IMR-90 (cell line): Measurements from ENCODE around the gene ADAMTS9. TPM values are rescaled to one million over a fixed set of nuclear protein-coding genes. Genes with fewer than 3 reads are reported as not detected.

Experiments
- ATAC-seq: fragments of 200-7000 bp; cut with Tn5 transposase; 2 replicates; pipeline ENCODE4 v1.9.1; 2020; ENCODE audit warnings: low read depth, mild to moderate bottlenecking, moderate library complexity
- BruUV-seq: library from RNA; stranded (reverse); fragments of 400-500 nt; replicated peaks from 2 replicates; lab custom pipeline; 2021; lab: Mats Ljungman, UMichigan
- CTCF ChIA-PET: fragments of 300-600 bp; formaldehyde crosslinking; extraction: SDS; loops from one replicate; lab custom pipeline; 2021; ENCODE audit warnings: antibody characterized with exemption; lab: Yijun Ruan, JAX
- POLR2A ChIA-PET: fragments of 300-600 bp; sonication (Branson Sonifier 250); formaldehyde crosslinking; loops from one replicate; lab custom pipeline; 2022; ENCODE audit warnings: antibody characterized with exemption; ENCODE audit not compliant: unreplicated experiment; lab: Charles Lee
- DNase-seq: peaks from one replicate; pipeline ENCODE4 v3.0.0; 2013
- H2AFZ ChIP-seq: replicated peaks from 2 replicates; pipeline ENCODE3; 2013; ENCODE audit warnings: low read length, mild to moderate bottlenecking; ENCODE audit not compliant: poor library complexity
- H2AK5ac ChIP-seq: 2 replicates; pipeline ENCODE4 v1.6.1; 2013; ENCODE audit warnings: low read depth, low read length, inconsistent platforms
- H2AK9ac ChIP-seq: replicated peaks from 2 replicates; pipeline ENCODE3; 2013; ENCODE audit warnings: mild to moderate bottlenecking, low read depth, low read length, moderate library complexity; ENCODE audit not compliant: poor library complexity
- H2BK120ac ChIP-seq: 2 replicates; pipeline ENCODE4 v1.6.1; 2013; ENCODE audit warnings: low read depth, low read length, inconsistent platforms
- H2BK15ac ChIP-seq: 3 replicates; pipeline ENCODE4 v1.6.1; 2013; ENCODE audit warnings: low read depth, low read length, inconsistent platforms
- H2BK20ac ChIP-seq: 2 replicates; pipeline ENCODE4 v1.6.1; 2013; ENCODE audit warnings: low read depth, mild to moderate bottlenecking, inconsistent platforms, low read length, moderate library complexity
- H2BK5ac ChIP-seq: 2 replicates; pipeline ENCODE4 v1.6.1; 2013; ENCODE audit warnings: mild to moderate bottlenecking, low read depth, low read length, inconsistent platforms; ENCODE audit not compliant: poor library complexity, severe bottlenecking
- H3K14ac ChIP-seq: replicated peaks from 2 replicates; pipeline ENCODE4 v1.6.1; 2013; ENCODE audit warnings: low read depth, low read length, inconsistent platforms
- H3K18ac ChIP-seq: 2 replicates; pipeline ENCODE4 v1.6.1; 2013; ENCODE audit warnings: low read depth, low read length, control low read depth
- H3K23ac ChIP-seq: 2 replicates; pipeline ENCODE4 v1.6.1; 2013; ENCODE audit warnings: low read depth, low read length, inconsistent platforms
- H3K27ac ChIP-seq: 2 replicates; pipeline ENCODE4 v1.5.1; 2013; ENCODE audit warnings: mild to moderate bottlenecking, control low read depth, low read length; ENCODE audit not compliant: insufficient read depth
- H3K27me3 ChIP-seq: 2 replicates; pipeline ENCODE4 v1.6.1; 2013; ENCODE audit warnings: low read length; ENCODE audit not compliant: control insufficient read depth, insufficient read depth
- H3K36me3 ChIP-seq: 2 replicates; pipeline ENCODE4 v1.6.1; 2013; ENCODE audit warnings: low read length, mixed read lengths; ENCODE audit not compliant: control insufficient read depth, insufficient read depth
- H3K4ac ChIP-seq: 2 replicates; pipeline ENCODE4 v1.6.1; 2013; ENCODE audit warnings: low read depth, low read length, inconsistent platforms
- H3K4me1 ChIP-seq: 2 replicates; pipeline ENCODE4 v1.6.1; 2013; ENCODE audit warnings: low read length, mixed read lengths; ENCODE audit not compliant: control insufficient read depth, insufficient read depth
- H3K4me2 ChIP-seq: 2 replicates; pipeline ENCODE4 v1.6.1; 2013; ENCODE audit warnings: low read depth, mild to moderate bottlenecking, control low read depth, low read length, moderate library complexity
- H3K4me3 ChIP-seq: 2 replicates; pipeline ENCODE4 v1.5.1; 2013; ENCODE audit warnings: low read depth, mild to moderate bottlenecking, control low read depth, low read length, moderate library complexity; ENCODE audit not compliant: insufficient read depth
- H3K56ac ChIP-seq: 2 replicates; pipeline ENCODE4 v1.6.1; 2013; ENCODE audit warnings: low read length, inconsistent platforms; ENCODE audit not compliant: insufficient read depth; ENCODE audit errors: extremely low read depth
- H3K79me1 ChIP-seq, 2 experiments: 2 replicates each; pipeline ENCODE4 v1.6.1; 2013; ENCODE audit warnings: low read length in 2 of 2, inconsistent platforms in 1 of 2, low read depth in 1 of 2
- H3K9ac ChIP-seq: 2 replicates; pipeline ENCODE4 v1.6.1; 2013; ENCODE audit warnings: low read depth, low read length, control low read depth
- H3K9me1 ChIP-seq: 2 replicates; pipeline ENCODE4 v1.6.1; 2013; ENCODE audit warnings: low read length, inconsistent platforms; ENCODE audit not compliant: insufficient read depth
- H3K9me3 ChIP-seq: 2 replicates; pipeline ENCODE4 v1.6.1; 2013; ENCODE audit warnings: low read length; ENCODE audit not compliant: control insufficient read depth, insufficient read depth
- H4K20me1 ChIP-seq: 2 replicates; pipeline ENCODE4 v1.6.1; 2013; ENCODE audit warnings: low read length, inconsistent platforms; ENCODE audit not compliant: insufficient read depth
- H4K5ac ChIP-seq: 2 replicates; pipeline ENCODE4 v1.6.1; 2013; ENCODE audit warnings: mild to moderate bottlenecking, low read depth, low read length, control low read depth
- H4K8ac ChIP-seq, 2 experiments: 2 replicates each; pipeline ENCODE4 v1.6.1; 2013; ENCODE audit warnings: low read depth in 2 of 2, low read length in 2 of 2, control low read depth in 1 of 2, inconsistent platforms in 1 of 2
- H4K91ac ChIP-seq: 2 replicates; pipeline ENCODE4 v1.6.1; 2013; ENCODE audit warnings: low read depth, low read length, inconsistent platforms; ENCODE audit not compliant: insufficient read depth
- WGBS, 2 experiments: methylation state at CpG; one replicate each; pipeline versions ENCODE4 v1.1.5 to v1.1.7; 2013; ENCODE audit warnings: missing lambda C conversion rate in 2 of 2; ENCODE audit not compliant: insufficient read length in 1 of 2; ENCODE audit errors: extremely low coverage in 2 of 2; 5-methylcytosine and 5-hydroxymethylcytosine counted together
- dilution Hi-C: fragments of 300-500 bp; cut with HindIII; formaldehyde crosslinking; loops from one replicate; pipeline ENCODE4 v1.14.3; 2018; ENCODE audit warnings: low sequenced_read_pairs; ENCODE audit not compliant: unreplicated experiment
- in situ Hi-C: fragments of 300-500 bp; cut with MboI; formaldehyde crosslinking; loops from 3 replicates; pipeline ENCODE4 v1.14.3; 2019; ENCODE audit warnings: low sequenced_read_pairs, inconsistent platforms, mixed read lengths
- intact Hi-C: fragments of 100-400 bp; cut with micrococcal nuclease; formaldehyde crosslinking; loops from 2 replicates; pipeline ENCODE4 v1.10.0; 2022
- polyA plus RNA-seq, 3 experiments: library from polyadenylated mRNA; depleted of rRNA; stranded (reverse); fragments of >200 nt; gene quantifications; 2 replicates each; pipeline ENCODE4 v1.2.3, GENCODE V29; 2012; ENCODE audit warnings: low replicate concordance in 1 of 3
- total RNA-seq: library from RNA; depleted of rRNA; stranded (reverse); fragments of >200 nt; gene quantifications from 2 replicates; pipeline ENCODE4 v1.2.3, GENCODE V29; 2012
- TF ChIP-seq, protein P1 (sequence below): fragments of 150-350 bp; IDR thresholded peaks from 2 replicates; pipeline ENCODE4 v1.6.1; 2016; ENCODE audit warnings: low read depth, mild to moderate bottlenecking, low read length, moderate library complexity, borderline replicate concordance

ADAMTS9 gene
- total and polyA plus RNA-seq, 2 of the 4 experiments (the other 2 are of a cell fraction): 0.55 to 1.1 TPM

DNA sequence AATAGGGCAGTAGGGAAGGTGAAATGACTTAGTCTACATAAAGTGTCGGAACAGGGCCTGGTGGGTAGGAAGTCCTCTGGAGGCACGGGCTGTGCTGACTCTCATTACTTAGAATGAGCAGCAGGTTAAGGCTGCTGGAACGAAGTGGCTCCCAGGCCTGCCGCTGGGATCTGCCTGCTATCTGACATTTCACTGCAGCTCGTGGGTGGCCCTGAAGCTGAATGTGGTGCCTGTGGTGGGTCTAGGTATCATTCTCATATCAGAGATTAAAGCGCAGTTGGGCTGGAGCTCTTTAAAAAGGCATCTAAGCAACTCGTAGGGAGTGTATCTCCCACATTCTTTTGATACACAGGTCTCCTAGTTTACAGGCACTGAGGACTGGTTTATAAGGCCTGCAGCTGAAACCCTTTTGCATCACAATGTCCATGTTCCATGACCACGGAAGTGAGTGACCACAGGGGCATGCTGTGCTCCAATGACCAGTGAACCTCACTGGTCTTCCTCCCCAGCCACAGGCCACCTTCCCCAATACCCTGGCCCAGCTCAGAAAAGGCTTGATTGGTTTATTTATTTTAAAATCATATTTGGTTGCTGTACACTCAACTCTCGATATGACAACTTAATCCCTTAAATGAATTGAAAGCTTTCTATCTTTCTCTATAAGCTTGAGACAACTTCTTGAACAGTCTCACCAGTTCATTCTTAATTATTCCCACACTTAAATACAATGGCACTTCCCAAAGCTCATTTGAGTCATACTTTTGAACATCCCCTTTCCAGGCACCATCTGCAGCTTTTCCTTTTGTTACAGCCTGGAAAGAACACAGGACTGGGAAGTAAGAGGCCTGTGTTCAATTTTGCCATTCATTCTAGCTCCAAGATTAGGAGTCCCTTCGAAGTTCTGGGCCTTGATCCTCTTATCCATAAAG is 19.0 kb downstream of the ADAMTS9 start:
- no peak overlapping the region for H2BK120ac ChIP-seq
- ChIA-PET CTCF (no interaction called here), POLR2A (no interaction called here)
- H4K5ac ChIP-seq: no peak overlapping the region
- H3K4me2 ChIP-seq: no peak overlapping the region
- no peak overlapping the region for H3K18ac ChIP-seq
- no peaks in the 10 kb centered on the region for H4K20me1 ChIP-seq
- intact Hi-C loops (loop anchor here (5.0 kb wide), 1 partner anchor 122 kb away; no protein-coding TSS in a partner anchor), in situ Hi-C loops (no loop called here), dilution Hi-C loops (no loop called here)
- no peak overlapping the region for H3K23ac ChIP-seq
- no peaks in the 10 kb centered on the region for H3K9me3 ChIP-seq
- H2BK15ac ChIP-seq: no peak overlapping the region
- no peak overlapping the region for H3K14ac ChIP-seq
- no peak overlapping the region for H2BK20ac ChIP-seq
- no peak overlapping the region for H2BK5ac ChIP-seq
- H3K9ac ChIP-seq: no peak overlapping the region
- no TSS peak for BruUV-seq
- no peak overlapping the region for H4K8ac ChIP-seq
- no peak overlapping the region for H3K27ac ChIP-seq
- WGBS, 2 experiments: 92% methylated on average over 2 of the region's 10 CpGs; no CpG with 5 or more reads in 1 of the 2 experiments
- ATAC-seq: no peak
- no peaks in the 10 kb centered on the region for H3K4me1 ChIP-seq
- H3K9me1 ChIP-seq: no peaks in the 10 kb centered on the region
- H2AFZ ChIP-seq: no peak overlapping the region
- no peak overlapping the region for H3K4me3 ChIP-seq
- TF ChIP-seq, protein P1, sequence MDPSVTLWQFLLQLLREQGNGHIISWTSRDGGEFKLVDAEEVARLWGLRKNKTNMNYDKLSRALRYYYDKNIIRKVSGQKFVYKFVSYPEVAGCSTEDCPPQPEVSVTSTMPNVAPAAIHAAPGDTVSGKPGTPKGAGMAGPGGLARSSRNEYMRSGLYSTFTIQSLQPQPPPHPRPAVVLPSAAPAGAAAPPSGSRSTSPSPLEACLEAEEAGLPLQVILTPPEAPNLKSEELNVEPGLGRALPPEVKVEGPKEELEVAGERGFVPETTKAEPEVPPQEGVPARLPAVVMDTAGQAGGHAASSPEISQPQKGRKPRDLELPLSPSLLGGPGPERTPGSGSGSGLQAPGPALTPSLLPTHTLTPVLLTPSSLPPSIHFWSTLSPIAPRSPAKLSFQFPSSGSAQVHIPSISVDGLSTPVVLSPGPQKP: no peak
- no peak overlapping the region for H4K91ac ChIP-seq
- no peak for DNase-seq
- no peaks in the 10 kb centered on the region for H3K79me1 ChIP-seq
- H3K4ac ChIP-seq: no peak overlapping the region
- no peak overlapping the region for H2AK9ac ChIP-seq
- peaks cover 1% of the 10 kb centered on the region; the same call in 1 of the 2 replicates for H3K36me3 ChIP-seq
- no peak overlapping the region for H2AK5ac ChIP-seq
- no peaks in the 10 kb centered on the region for H3K27me3 ChIP-seq
- H3K56ac ChIP-seq: no peak overlapping the region
